GOT3 (cell line): ENCODE data around the gene SLC17A2.
"Not testable (repeated sequence)": the region's sequence is repeated elsewhere in the genome, so short reads cannot be mapped to it uniquely, and the experiment has no call there.

Experiments used
- DNase-seq: peaks from one replicate; lab custom pipeline; 2025; ENCODE audit warnings: mixed read lengths; lab: John Stamatoyannopoulos, UW

Gene SLC17A2

GRCh38 chr6:25951296-25952032, 21.0 kb upstream of the SLC17A2 start:
- DNase-seq, result no peak

- no peak for DNase-seq
Observed at GRCh38 chr6:25950297-25950696, 19.8 kb upstream of the SLC17A2 start.

GRCh38 chr6:25949695-25950094, 19.2 kb upstream of the SLC17A2 start:
- DNase-seq, result no peak

GRCh38 chr6:25947492-25947891, 17.0 kb upstream of the SLC17A2 start:
- not testable (repeated sequence) for DNase-seq

- DNase-seq, result no peak
Observed at GRCh38 chr6:25946631-25947030, 16.1 kb upstream of the SLC17A2 start.

- DNase-seq, result not testable (repeated sequence)
Observed at GRCh38 chr6:25945738-25946137, 15.2 kb upstream of the SLC17A2 start.

GRCh38 chr6:25944688-25945574, 14.4 kb upstream of the SLC17A2 start:
- DNase-seq, result no peak

- DNase-seq, result no peak
Observed at GRCh38 chr6:25943887-25944286, 13.4 kb upstream of the SLC17A2 start.

GRCh38 chr6:25942561-25943147, 12.2 kb upstream of the SLC17A2 start:
- DNase-seq, result no peak

- no peak for DNase-seq
Observed at GRCh38 chr6:25939593-25939992, 9.1 kb upstream of the SLC17A2 start.

- no peak for DNase-seq
Observed at GRCh38 chr6:25935953-25936352, 5.5 kb upstream of the SLC17A2 start.

- DNase-seq, result no peak
Observed at GRCh38 chr6:25934735-25935313, 4.3 kb upstream of the SLC17A2 start.

GRCh38 chr6:25934156-25934555, 3.7 kb upstream of the SLC17A2 start:
- no peak for DNase-seq

- DNase-seq, result no peak
Observed at GRCh38 chr6:25931411-25931709, 869 bp upstream of the SLC17A2 start.

- DNase-seq, result not testable (repeated sequence)
Observed at GRCh38 chr6:25929785-25930184, 706 bp downstream of the SLC17A2 start.

GRCh38 chr6:25928562-25929324, 1.7 kb downstream of the SLC17A2 start:
- DNase-seq, result no peak

- no peak for DNase-seq
Observed at GRCh38 chr6:25927756-25928216, 2.7 kb downstream of the SLC17A2 start.

- no peak for DNase-seq
Observed at GRCh38 chr6:25927178-25927577, 3.3 kb downstream of the SLC17A2 start.

GRCh38 chr6:25925876-25926275, 4.6 kb downstream of the SLC17A2 start:
- no peak for DNase-seq

- DNase-seq, result no peak
Observed at GRCh38 chr6:25922301-25922700, 8.2 kb downstream of the SLC17A2 start.

GRCh38 chr6:25921525-25922203, 8.8 kb downstream of the SLC17A2 start:
- no peak for DNase-seq
